GM13976 (cell line): ENCODE results near the gene BRAF.
"Not testable (repeated sequence)": the region's sequence is repeated elsewhere in the genome, so short reads cannot be mapped to it uniquely, and the experiment has no call there.

Experiments
- DNase-seq: peaks from one replicate; pipeline ENCODE4 v3.0.0; 2012; ENCODE audit warnings: low spot score
- CTCF ChIP-seq: IDR thresholded peaks from 2 replicates; pipeline ENCODE4 v1.5.1; 2012; ENCODE audit warnings: borderline replicate concordance, mild to moderate bottlenecking; ENCODE audit not compliant: insufficient read depth; ENCODE audit errors: extremely low read depth, missing control alignments, control extremely low read depth
- in situ Hi-C: fragments of 300-500 bp; cut with MboI; formaldehyde crosslinking; loops from one replicate; pipeline ENCODE4 v1.12.0; 2022; ENCODE audit warnings: low sequenced_read_pairs, mixed read lengths, inconsistent platforms; ENCODE audit not compliant: unreplicated experiment

The BRAF gene

DNA sequence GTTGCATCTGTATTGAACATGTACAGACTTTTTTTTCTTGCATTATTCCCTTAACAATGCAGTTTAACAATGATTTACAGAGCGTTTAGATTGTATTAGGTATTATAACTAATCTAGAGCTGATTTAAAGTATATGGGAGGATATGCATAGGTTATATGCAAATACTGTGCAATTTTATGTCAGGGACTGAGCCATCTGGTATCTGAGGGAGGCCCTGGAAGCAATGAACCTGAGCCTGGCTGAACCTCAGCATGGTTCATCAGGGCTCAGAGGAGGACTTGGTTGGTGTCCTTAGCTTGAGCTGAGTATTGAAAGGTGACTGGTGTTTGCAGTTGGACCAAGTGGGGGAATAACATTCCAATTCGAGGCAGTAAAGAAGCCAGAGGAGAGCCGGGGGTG is 247.2 kb downstream of the BRAF start:
- in situ Hi-C loops: no loop called here
- no peak for DNase-seq
- no peak for TF ChIP-seq CTCF

DNA sequence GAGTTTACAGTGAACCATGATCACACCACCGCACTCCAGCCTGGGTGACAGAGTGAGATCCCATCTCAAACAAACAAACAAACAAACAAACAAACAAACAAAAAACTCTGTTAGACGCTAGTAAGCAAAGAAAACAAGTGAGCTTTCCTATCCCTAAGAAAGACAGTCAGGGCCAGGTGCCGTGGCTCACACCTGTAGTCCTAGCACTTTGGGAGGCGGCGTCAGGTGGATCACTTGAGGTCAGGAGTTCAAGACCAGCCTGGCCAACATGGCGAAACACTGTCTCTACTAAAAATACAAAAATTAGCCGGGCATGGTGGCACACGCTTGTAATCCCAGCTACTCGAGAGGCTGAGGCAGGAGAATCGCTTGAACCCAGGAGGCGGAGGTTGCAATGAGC is 247.8 kb downstream of the BRAF start:
- DNase-seq, in situ Hi-C loops: not testable (repeated sequence)

- in situ Hi-C loops: no loop called here
- DNase-seq: peak; percentile 76
- no peak for TF ChIP-seq CTCF
Measured at GRCh38 chr7:140676306-140676705, 248.4 kb downstream of the BRAF start.

DNA sequence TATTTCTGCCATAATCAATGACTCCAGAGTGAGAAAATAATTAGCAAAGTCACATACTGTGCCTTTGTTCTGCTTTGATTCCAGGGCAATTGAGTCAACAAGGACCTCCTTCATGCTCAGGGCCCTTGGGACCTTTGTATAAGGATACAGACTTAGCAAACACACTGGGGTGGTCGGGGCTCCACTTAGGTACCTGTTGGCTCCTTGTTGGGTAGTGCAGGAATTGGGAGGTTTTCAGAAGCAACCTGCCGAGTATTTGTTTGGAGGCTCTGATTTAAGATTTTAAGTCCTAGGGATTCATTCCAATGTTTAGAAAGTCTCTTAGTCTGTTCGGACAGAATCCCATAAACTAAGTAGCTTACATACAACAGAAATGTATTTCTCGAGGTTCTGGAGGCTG is 249.0 kb downstream of the BRAF start:
- in situ Hi-C loops: no loop called here
- DNase-seq: no peak
- TF ChIP-seq CTCF: no peak

- no peak for DNase-seq
- TF ChIP-seq CTCF: peak; percentile 42
- in situ Hi-C loops: no loop called here
Measured at GRCh38 chr7:140674899-140675701, 249.6 kb downstream of the BRAF start.

DNA sequence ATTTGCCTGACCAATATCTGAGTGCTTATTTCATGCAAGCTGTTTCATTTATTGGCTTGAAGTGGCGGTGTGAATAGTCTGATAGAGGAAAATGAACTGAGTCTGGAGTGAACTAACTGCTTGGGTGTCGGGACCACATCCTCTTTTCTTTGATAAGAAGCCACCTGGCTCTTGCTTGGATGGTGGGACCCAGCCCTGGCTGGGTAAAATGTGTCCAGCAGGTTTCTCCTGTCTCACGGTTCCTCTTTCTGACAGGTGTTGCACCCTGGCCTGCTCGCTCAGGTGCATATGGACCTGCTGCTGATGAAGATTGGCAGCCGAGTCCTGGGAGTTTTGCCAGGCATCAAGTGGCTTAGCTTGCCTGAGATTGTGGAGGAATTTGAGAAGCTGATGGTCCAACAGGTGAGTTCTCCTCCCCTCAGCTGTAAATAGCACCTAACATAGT is 250.4 kb downstream of the BRAF start:
- peak; percentile 49 for DNase-seq
- no peak for TF ChIP-seq CTCF
- in situ Hi-C loops: no loop called here

DNA sequence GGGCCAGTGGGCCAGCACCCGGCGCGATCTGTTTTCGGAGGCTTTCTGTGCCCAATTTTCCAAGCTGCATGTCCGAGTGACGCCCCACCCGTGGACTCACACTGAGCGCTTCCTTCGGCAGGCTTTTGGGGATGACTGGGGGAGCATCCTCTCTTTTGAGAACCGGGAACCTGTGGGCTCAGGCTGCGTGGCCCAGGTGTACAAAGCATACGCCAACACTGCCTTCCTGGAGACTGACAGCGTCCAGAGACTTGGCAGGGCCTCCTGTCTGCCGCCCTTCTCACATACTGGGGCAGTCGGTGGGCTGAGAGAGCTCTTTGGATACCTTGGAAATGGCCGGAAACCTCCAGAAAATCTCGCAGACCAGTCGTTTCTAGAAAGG is 251.0 kb downstream of the BRAF start:
- no peak for TF ChIP-seq CTCF
- in situ Hi-C loops: no loop called here
- no peak for DNase-seq
